ENCODE results near the gene UFSP1. TPM values are rescaled to one million over a fixed set of nuclear protein-coding genes. Genes with fewer than 3 reads are reported as not detected.

The UFSP1 gene
- total and polyA plus RNA-seq, 2 of the 13 experiments (the other 11 are each of a cell fraction or from before 2014, with no cell fraction given): 0.65 to 3.3 TPM

GRCh38 chr7:100878685-100879084 is 10.8 kb downstream of the UFSP1 start:
- CTCF ChIA-PET (ENCODE audit: low intra/inter-chr PET ratio, low total read pairs): no interaction called here

GRCh38 chr7:100878013-100878412 is 11.5 kb downstream of the UFSP1 start:
- no peak for FAIRE-seq
- in situ Hi-C loops (cut with HindIII; ENCODE audit: extremely low pct_ligation_motif_present, low pct_unique_long_range_greater_than_20kb): loop anchor here (25.0 kb wide), 1 partner anchor 409 kb away; no protein-coding TSS in a partner anchor
- Histone ChIP-seq H3K4me2 (ENCODE audit: low read depth, low read length) (no peak overlapping the region), H3K4me1 (ENCODE audit: insufficient read depth, low read length) (peaks cover 45% of the 10 kb centered on the region), H4K20me1 (ENCODE audit: insufficient read depth, low read length) (peaks cover 23% of the 10 kb centered on the region), H3K27me3 (ENCODE audit: control insufficient read depth in 1 of 2, insufficient read depth in 2 of 2, low read length in 2 of 2) (peaks cover 0 to 2% of the 10 kb centered on the region in 2 experiments; a peak in 1 of 5 replicates), H2AFZ (ENCODE audit: low read length) (no peak overlapping the region), H3K79me2 (ENCODE audit: insufficient read depth, low read length) (peaks cover 55% of the 10 kb centered on the region), H3K9ac (ENCODE audit: insufficient read depth, low read depth, low read length) (no peak overlapping the region), H3K4me3 (replicated peaks in 1 of 3; ENCODE audit: insufficient read depth in 1 of 3, low read depth in 2 of 3, low read length in 3 of 3) (no peak overlapping the region), H3K36me3 (replicated peaks in 1 of 2; ENCODE audit: control insufficient read depth in 1 of 2, insufficient read depth in 2 of 2, low read length in 2 of 2) (peaks cover 14 to 53% of the 10 kb centered on the region in 2 experiments), H3K9me3 (ENCODE audit: low read length) (no peaks in the 10 kb centered on the region), H3K27ac (ENCODE audit: extremely low read length, insufficient read depth, low read length) (no peak overlapping the region)
- TF ChIP-seq ZFYVE20 (CRISPR knock-in tag; IDR thresholded peaks at IDR 0.05; ENCODE audit: borderline replicate concordance, low read depth) (no peak), ZNF839 (CRISPR knock-in tag; IDR thresholded peaks at IDR 0.05; ENCODE audit: borderline replicate concordance) (no peak), PRMT3 (CRISPR knock-in tag; IDR thresholded peaks at IDR 0.05; ENCODE audit: borderline replicate concordance, low read depth) (no peak), EED (CRISPR knock-in tag; IDR thresholded peaks at IDR 0.05) (no peak), ZFP36 (IDR thresholded peaks at IDR 0.05; ENCODE audit: borderline replicate concordance, low read depth, low read length, partially characterized antibody) (no peak), ZNF777 (CRISPR knock-in tag; IDR thresholded peaks at IDR 0.05) (no peak)
- no peak for DNase-seq (ENCODE audit: low spot score)
- ChIA-PET CTCF (ENCODE audit: low intra/inter-chr PET ratio, low total read pairs) (no interaction called here), POLR2A (interaction anchor here (2.9 kb wide), 1 partner anchor 11 kb away, joined by 13 read pairs; the partner anchor contains the start of gene UFSP1)
- ATAC-seq: no peak
- intact Hi-C loops (cut with micrococcal nuclease; ENCODE audit: unreplicated experiment): no loop called here
- BruUV-seq (replicated peaks): no TSS peak
- WGBS (ENCODE audit: low lambda C conversion rate): 81% methylated on average over 7 of the region's 7 CpGs

More at GRCh38 chr7:100878685-100879084, 10.8 kb downstream of the UFSP1 start:
- Histone ChIP-seq H3K9me3 (ENCODE audit: low read length) (no peaks in the 10 kb centered on the region), H3K4me1 (ENCODE audit: insufficient read depth, low read length) (peaks cover 50% of the 10 kb centered on the region), H3K4me2 (ENCODE audit: low read depth, low read length) (no peak overlapping the region), H3K4me3 (replicated peaks in 1 of 3; ENCODE audit: insufficient read depth in 1 of 3, low read depth in 2 of 3, low read length in 3 of 3) (no peak overlapping the region), H3K36me3 (replicated peaks in 1 of 2; ENCODE audit: control insufficient read depth in 1 of 2, insufficient read depth in 2 of 2, low read length in 2 of 2) (peaks cover 19 to 59% of the 10 kb centered on the region in 2 experiments), H3K27me3 (ENCODE audit: control insufficient read depth in 1 of 2, insufficient read depth in 2 of 2, low read length in 2 of 2) (peaks cover 0 to 2% of the 10 kb centered on the region in 2 experiments; a peak in 1 of 5 replicates), H3K79me2 (ENCODE audit: insufficient read depth, low read length) (peaks cover 55% of the 10 kb centered on the region), H3K9ac (ENCODE audit: insufficient read depth, low read depth, low read length) (no peak overlapping the region), H2AFZ (ENCODE audit: low read length) (no peak overlapping the region), H3K27ac (ENCODE audit: extremely low read length, insufficient read depth, low read length) (no peak overlapping the region), H4K20me1 (ENCODE audit: insufficient read depth, low read length) (peaks cover 23% of the 10 kb centered on the region)
- no TSS peak for BruUV-seq (replicated peaks)
- DNase-seq (ENCODE audit: low spot score) (no peak), FAIRE-seq (no peak), ATAC-seq (no peak)
- intact Hi-C loops (cut with micrococcal nuclease; ENCODE audit: unreplicated experiment): no loop called here
- POLR2A ChIA-PET: interaction anchor here (2.9 kb wide), 1 partner anchor 11 kb away, joined by 13 read pairs; the partner anchor contains the start of gene UFSP1
- 95% methylated on average over 6 of the region's 6 CpGs for WGBS (ENCODE audit: low lambda C conversion rate)
- in situ Hi-C loops (cut with HindIII; ENCODE audit: extremely low pct_ligation_motif_present, low pct_unique_long_range_greater_than_20kb): loop anchor here (25.0 kb wide), 1 partner anchor 409 kb away; no protein-coding TSS in a partner anchor
- TF ChIP-seq CHCHD3 (CRISPR knock-in tag; IDR thresholded peaks at IDR 0.05) (no peak), FOXM1 (CRISPR knock-in tag; IDR thresholded peaks at IDR 0.05) (no peak), ZNF124 (CRISPR knock-in tag; IDR thresholded peaks at IDR 0.05) (no peak), ZNF577 (CRISPR knock-in tag; IDR thresholded peaks at IDR 0.05; ENCODE audit: borderline replicate concordance, low read depth) (no peak), ZNF839 (CRISPR knock-in tag; IDR thresholded peaks at IDR 0.05; ENCODE audit: borderline replicate concordance) (no peak), TRIM24 (CRISPR knock-in tag; IDR thresholded peaks at IDR 0.05) (no peak), GABPB1 (CRISPR knock-in tag; IDR thresholded peaks at IDR 0.05) (no peak), HMG20B (CRISPR knock-in tag; conservative IDR thresholded peaks at IDR 0.05) (no peak), MZF1 (CRISPR knock-in tag; IDR thresholded peaks at IDR 0.05; ENCODE audit: borderline replicate concordance) (no peak), SOX13 (IDR thresholded peaks at IDR 0.05) (no peak), SOX13 (CRISPR knock-in tag; conservative IDR thresholded peaks at IDR 0.05 in 1 of 2, IDR thresholded peaks at IDR 0.05 in 1 of 2) (no peak), IRF9 (CRISPR knock-in tag; IDR thresholded peaks at IDR 0.05; ENCODE audit: borderline replicate concordance) (no peak)

Measured in HepG2 (cell line).